ENCODE measurements around the gene RIIAD1. TPM values are rescaled to one million over a fixed set of nuclear protein-coding genes. Genes with fewer than 3 reads are reported as not detected.

The RIIAD1 gene
- total RNA-seq, 1 donor from 2014 or later, result not detected

GRCh38 chr1:151701515-151701914 is 19.8 kb upstream of the RIIAD1 start:
- H3K4me1 ChIP-seq, result no peaks in the 10 kb centered on the region
- no peaks in the 10 kb centered on the region for H3K27me3 ChIP-seq
- Mint-ChIP-seq H3K27ac (no peak overlapping the region), H3K36me3 (peaks cover 20% of the 10 kb centered on the region), H3K4me1 (peaks cover 27% of the 10 kb centered on the region), H3K27me3 (ENCODE audit: insufficient read depth, low read depth) (peaks cover 2% of the 10 kb centered on the region), H3K9me3 (no peaks in the 10 kb centered on the region), H3K4me3 (no peak overlapping the region)
- H3K9ac ChIP-seq, result no peak overlapping the region
- no peak for DNase-seq (ENCODE audit: low spot score)
- H4K20me1 ChIP-seq (ENCODE audit: low read depth), result peaks cover 3% of the 10 kb centered on the region
- H3K27ac ChIP-seq, result no peak overlapping the region
- H3K9me3 ChIP-seq (ENCODE audit: low read depth), result no peaks in the 10 kb centered on the region
- no peaks in the 10 kb centered on the region for H3F3A ChIP-seq (ENCODE audit: low read depth)
- no peak overlapping the region for H3K4me3 ChIP-seq
- TF ChIP-seq CTCF (IDR thresholded peaks at IDR 0.05) (no peak), EZH2 (IDR thresholded peaks at IDR 0.05) (no peak), EZH2phosphoT487 (IDR thresholded peaks at IDR 0.05) (no peak)
- H3K36me3 ChIP-seq, result no peaks in the 10 kb centered on the region
- no peak overlapping the region for H3K4me2 ChIP-seq
- no peak overlapping the region for H2AFZ ChIP-seq (replicated peaks)
- H3K79me2 ChIP-seq (ENCODE audit: low read depth), result no peaks in the 10 kb centered on the region

- TF ChIP-seq EZH2phosphoT487 (IDR thresholded peaks at IDR 0.05) (no peak), EZH2 (IDR thresholded peaks at IDR 0.05) (no peak), CTCF (IDR thresholded peaks at IDR 0.05) (no peak)
- Histone ChIP-seq H3K4me2 (no peak overlapping the region), H3K27me3 (no peaks in the 10 kb centered on the region), H3K36me3 (no peaks in the 10 kb centered on the region), H3K79me2 (ENCODE audit: low read depth) (no peaks in the 10 kb centered on the region), H3K27ac (no peak overlapping the region), H4K20me1 (ENCODE audit: low read depth) (peaks cover 3% of the 10 kb centered on the region), H3K9ac (peak overlapping the region; percentile 32), H3K4me3 (no peak overlapping the region), H3K9me3 (ENCODE audit: low read depth) (no peaks in the 10 kb centered on the region), H3K4me1 (no peaks in the 10 kb centered on the region), H2AFZ (replicated peaks) (no peak overlapping the region), H3F3A (ENCODE audit: low read depth) (no peaks in the 10 kb centered on the region)
- Mint-ChIP-seq H3K27me3 (ENCODE audit: insufficient read depth, low read depth) (peaks cover 2% of the 10 kb centered on the region), H3K36me3 (peaks cover 18% of the 10 kb centered on the region), H3K4me3 (no peak overlapping the region), H3K9me3 (no peaks in the 10 kb centered on the region), H3K4me1 (peaks cover 28% of the 10 kb centered on the region), H3K27ac (no peak overlapping the region)
- no peak for DNase-seq (ENCODE audit: low spot score)
These were observed 18.4 kb upstream of the RIIAD1 start for GRCh38 chr1:151702936-151703335.

- TF ChIP-seq EZH2phosphoT487 (IDR thresholded peaks at IDR 0.05) (no peak), CTCF (IDR thresholded peaks at IDR 0.05) (no peak), EZH2 (IDR thresholded peaks at IDR 0.05) (no peak)
These were observed 17.5 kb upstream of the RIIAD1 start for GRCh38 chr1:151703813-151704212.

More at GRCh38 chr1:151703813-151704212, 17.5 kb upstream of the RIIAD1 start:
- no peak overlapping the region for H3K27ac ChIP-seq
- no peaks in the 10 kb centered on the region for H3F3A ChIP-seq (ENCODE audit: low read depth)
- peak overlapping the region; percentile 40 for H3K27ac Mint-ChIP-seq
- no peak overlapping the region for H3K9ac ChIP-seq
- no peak overlapping the region for H3K4me3 ChIP-seq
- H3K4me1 Mint-ChIP-seq, result peaks cover 31% of the 10 kb centered on the region
- H3K27me3 ChIP-seq, result no peaks in the 10 kb centered on the region
- no peaks in the 10 kb centered on the region for H3K9me3 ChIP-seq (ENCODE audit: low read depth)
- no peaks in the 10 kb centered on the region for H3K36me3 ChIP-seq
- H3K9me3 Mint-ChIP-seq, result no peaks in the 10 kb centered on the region
- no peaks in the 10 kb centered on the region for H3K4me1 ChIP-seq
- peaks cover 18% of the 10 kb centered on the region for H3K36me3 Mint-ChIP-seq
- H3K4me3 Mint-ChIP-seq, result peak overlapping the region; percentile 38
- H3K79me2 ChIP-seq (ENCODE audit: low read depth), result no peaks in the 10 kb centered on the region
- DNase-seq (ENCODE audit: low spot score), result no peak
- peaks cover 2% of the 10 kb centered on the region for H3K27me3 Mint-ChIP-seq (ENCODE audit: insufficient read depth, low read depth)
- peaks cover 3% of the 10 kb centered on the region for H4K20me1 ChIP-seq (ENCODE audit: low read depth)
- H3K4me2 ChIP-seq, result no peak overlapping the region
- H2AFZ ChIP-seq (replicated peaks), result no peak overlapping the region
